ENCODE results near the gene GNG14. TPM values are rescaled to one million over a fixed set of nuclear protein-coding genes. Genes with fewer than 3 reads are reported as not detected.

The GNG14 gene
- total and polyA plus RNA-seq, 2 donors (not counting 1 experiment from before 2014, with no cell fraction given), result not detected

Other genes starting within 250 kb of the GNG14 start
- gene ZNF443, start 247.0 kb upstream of the GNG14 start, total RNA-seq, result 1.8 and 2.3 TPM in 2 replicates
- 1.1 and 1.2 TPM in 2 replicates for gene ZNF443, start 247.0 kb upstream of the GNG14 start, polyA plus RNA-seq
- 3.6 and 4.8 TPM in 2 replicates for gene ZNF709, start 203.2 kb upstream of the GNG14 start, total RNA-seq
- 1.4 and 1.5 TPM in 2 replicates for gene ZNF709, start 203.2 kb upstream of the GNG14 start, polyA plus RNA-seq
- gene ZNF564, start 136.5 kb upstream of the GNG14 start, total RNA-seq, result 10.3 and 12.2 TPM in 2 replicates
- gene ZNF564, start 136.5 kb upstream of the GNG14 start, polyA plus RNA-seq, result 2.8 and 4.5 TPM in 2 replicates
- gene ZNF490, start 77.2 kb upstream of the GNG14 start, total RNA-seq, result 8.0 and 16.8 TPM in 2 replicates
- 3.9 and 4.1 TPM in 2 replicates for gene ZNF490, start 77.2 kb upstream of the GNG14 start, polyA plus RNA-seq
- 9.2 and 12.2 TPM in 2 replicates for gene ZNF791, start 77.1 kb upstream of the GNG14 start, total RNA-seq
- 9.4 and 11.4 TPM in 2 replicates for gene ZNF791, start 77.1 kb upstream of the GNG14 start, polyA plus RNA-seq
- 33.1 and 36.0 TPM in 2 replicates for gene MAN2B1, start 21.3 kb upstream of the GNG14 start, total RNA-seq
- gene MAN2B1, start 21.3 kb upstream of the GNG14 start, polyA plus RNA-seq, result 28.3 and 30.7 TPM in 2 replicates
- 8.7 and 11.7 TPM in 2 replicates for gene WDR83, start 21.2 kb upstream of the GNG14 start, total RNA-seq
- gene WDR83, start 21.2 kb upstream of the GNG14 start, polyA plus RNA-seq, result 4.1 and 5.1 TPM in 2 replicates
- 56.5 and 60.4 TPM in 2 replicates for gene DHPS, start 6.1 kb upstream of the GNG14 start, total RNA-seq
- 43.2 and 52.2 TPM in 2 replicates for gene DHPS, start 6.1 kb upstream of the GNG14 start, polyA plus RNA-seq
- 3.1 and 3.3 TPM in 2 replicates for gene FBXW9, start 8.6 kb downstream of the GNG14 start, total RNA-seq
- 3.3 and 4.4 TPM in 2 replicates for gene FBXW9, start 8.6 kb downstream of the GNG14 start, polyA plus RNA-seq
- 28.2 and 36.0 TPM in 2 replicates for gene TNPO2, start 35.9 kb downstream of the GNG14 start, total RNA-seq
- 52.5 and 75.0 TPM in 2 replicates for gene TNPO2, start 35.9 kb downstream of the GNG14 start, polyA plus RNA-seq
- gene TRIR, start 46.7 kb downstream of the GNG14 start, total RNA-seq, result 117 and 186 TPM in 2 replicates
- gene TRIR, start 46.7 kb downstream of the GNG14 start, polyA plus RNA-seq, result 155 and 199 TPM in 2 replicates
- 94.1 and 95.3 TPM in 2 replicates for gene GET3, start 49.5 kb downstream of the GNG14 start, total RNA-seq
- gene GET3, start 49.5 kb downstream of the GNG14 start, polyA plus RNA-seq, result 123 and 208 TPM in 2 replicates
- not detected in 2 replicates for gene BEST2, start 63.8 kb downstream of the GNG14 start, total RNA-seq
- not detected in 2 replicates for gene BEST2, start 63.8 kb downstream of the GNG14 start, polyA plus RNA-seq
- 16.4 and 26.6 TPM in 2 replicates for gene HOOK2, start 87.6 kb downstream of the GNG14 start, total RNA-seq
- gene HOOK2, start 87.6 kb downstream of the GNG14 start, polyA plus RNA-seq, result 6.6 TPM in 2 replicates
- 108 and 118 TPM in 2 replicates for gene JUNB, start 103.5 kb downstream of the GNG14 start, total RNA-seq
- 20.2 and 93.3 TPM in 2 replicates for gene JUNB, start 103.5 kb downstream of the GNG14 start, polyA plus RNA-seq
- 166 and 228 TPM in 2 replicates for gene PRDX2, start 113.8 kb downstream of the GNG14 start, total RNA-seq
- gene PRDX2, start 113.8 kb downstream of the GNG14 start, polyA plus RNA-seq, result 186 and 294 TPM in 2 replicates
- 0.51 TPM in 1 of 2 replicates, not detected in the other for gene THSD8, start 114.1 kb downstream of the GNG14 start, total RNA-seq
- 2.8 TPM in 1 of 2 replicates, not detected in the other for gene THSD8, start 114.1 kb downstream of the GNG14 start, polyA plus RNA-seq
- gene RNASEH2A, start 118.6 kb downstream of the GNG14 start, total RNA-seq, result 3.1 and 8.9 TPM in 2 replicates
- 14.3 and 51.3 TPM in 2 replicates for gene RNASEH2A, start 118.6 kb downstream of the GNG14 start, polyA plus RNA-seq
- gene RTBDN, start 146.6 kb downstream of the GNG14 start, total RNA-seq, result not detected in 2 replicates
- not detected in 2 replicates for gene RTBDN, start 146.6 kb downstream of the GNG14 start, polyA plus RNA-seq
- gene MAST1, start 150.5 kb downstream of the GNG14 start, total RNA-seq, result 0.26 and 1.3 TPM in 2 replicates
- 0.20 and 0.30 TPM in 2 replicates for gene MAST1, start 150.5 kb downstream of the GNG14 start, polyA plus RNA-seq
- gene DNASE2, start 193.5 kb downstream of the GNG14 start, total RNA-seq, result 23.4 and 26.6 TPM in 2 replicates
- gene DNASE2, start 193.5 kb downstream of the GNG14 start, polyA plus RNA-seq, result 24.1 and 25.1 TPM in 2 replicates
- under 0.01 TPM in 1 of 2 replicates, not detected in the other for gene KLF1, start 199.2 kb downstream of the GNG14 start, total RNA-seq
- not detected in 2 replicates for gene KLF1, start 199.2 kb downstream of the GNG14 start, polyA plus RNA-seq
- gene GCDH, start 203.2 kb downstream of the GNG14 start, total RNA-seq, result 11.8 and 18.0 TPM in 2 replicates
- gene GCDH, start 203.2 kb downstream of the GNG14 start, polyA plus RNA-seq, result 10.3 and 15.5 TPM in 2 replicates
- not detected in 2 replicates for gene SYCE2, start 231.3 kb downstream of the GNG14 start, total RNA-seq
- gene SYCE2, start 231.3 kb downstream of the GNG14 start, polyA plus RNA-seq, result 0.19 and 0.40 TPM in 2 replicates
- 38.6 and 49.6 TPM in 2 replicates for gene FARSA, start 245.7 kb downstream of the GNG14 start, total RNA-seq
- gene FARSA, start 245.7 kb downstream of the GNG14 start, polyA plus RNA-seq, result 23.5 and 37.9 TPM in 2 replicates

Measured in fibroblast of lung (primary cell).